Muscle of back (tissue), 11 donors: ENCODE data around the gene ZNF337. TPM values are rescaled to one million over a fixed set of nuclear protein-coding genes. Genes with fewer than 3 reads are reported as not detected.
"Not testable (repeated sequence)": the region's sequence is repeated elsewhere in the genome, so short reads cannot be mapped to it uniquely, and the experiment has no call there.

Source experiments
- DNase-seq, 3 donors: peaks; one replicate each; pipeline versions ENCODE4 v3.0.0 to v3.0.0-alpha.2; 2013
- polyA plus RNA-seq, 10 donors: library from polyadenylated mRNA; unstranded; fragments of 120-200 nt; gene quantifications; one replicate each; pipeline ENCODE4 v1.2.1, GENCODE V29; 2013; ENCODE audit not compliant: insufficient read length in 10 of 10

ZNF337 gene
- polyA plus RNA-seq, 10 donors = 13.0 to 29.3 (median 18.9) TPM

GRCh38 chr20:25695532-25696370, 902 bp downstream of the ZNF337 start:
- DNase-seq = no peak

- DNase-seq = no peak
Measured at GRCh38 chr20:25692499-25692898, 4.2 kb downstream of the ZNF337 start.

- DNase-seq = no peak
Measured at GRCh38 chr20:25690427-25690826, 6.2 kb downstream of the ZNF337 start.

GRCh38 chr20:25686081-25687067, 10.3 kb downstream of the ZNF337 start:
- no peak for DNase-seq

- DNase-seq = no peak
Measured at GRCh38 chr20:25685276-25686080, 11.2 kb downstream of the ZNF337 start.

GRCh38 chr20:25683826-25684225, 12.8 kb downstream of the ZNF337 start:
- DNase-seq = not testable (repeated sequence)

- no peak for DNase-seq
Measured at GRCh38 chr20:25683050-25683449, 13.6 kb downstream of the ZNF337 start.

- no peak for DNase-seq
Measured at GRCh38 chr20:25676164-25676809, 20.4 kb downstream of the ZNF337 start.

GRCh38 chr20:25675161-25675560, 21.5 kb downstream of the ZNF337 start:
- no peak for DNase-seq

GRCh38 chr20:25672659-25673235, 23.9 kb downstream of the ZNF337 start:
- DNase-seq = no peak

- no peak for DNase-seq
Measured at GRCh38 chr20:25669826-25670422, 26.7 kb downstream of the ZNF337 start.

- no peak for DNase-seq
Measured at GRCh38 chr20:25668446-25668845, 28.2 kb downstream of the ZNF337 start.

- DNase-seq = no peak
Measured at GRCh38 chr20:25659999-25660398, 36.7 kb downstream of the ZNF337 start.

- no peak for DNase-seq
Measured at GRCh38 chr20:25654487-25654886, 42.2 kb downstream of the ZNF337 start.

GRCh38 chr20:25652866-25653265, 43.8 kb downstream of the ZNF337 start:
- not testable (repeated sequence) for DNase-seq

GRCh38 chr20:25644814-25645213, 51.8 kb downstream of the ZNF337 start:
- DNase-seq = no peak

GRCh38 chr20:25643716-25644115, 52.9 kb downstream of the ZNF337 start:
- no peak for DNase-seq

GRCh38 chr20:25637247-25637646, 59.4 kb downstream of the ZNF337 start:
- no peak for DNase-seq

GRCh38 chr20:25632940-25633790, 63.5 kb downstream of the ZNF337 start:
- no peak for DNase-seq
